Colonic mucosa (tissue), 4 donors: Measurements from ENCODE around the gene TSPAN5. TPM values are rescaled to one million over a fixed set of nuclear protein-coding genes. Genes with fewer than 3 reads are reported as not detected.

Experiments
- DNase-seq: peaks from one replicate; pipeline ENCODE4 v3.0.0-alpha.2; 2020
- H3K27ac ChIP-seq: fragments of 200-600 bp; one replicate; pipeline ENCODE4 v1.8.0; 2021
- H3K27me3 ChIP-seq: fragments of 200-600 bp; one replicate; pipeline ENCODE4 v1.8.0; 2021
- H3K36me3 ChIP-seq: fragments of 200-600 bp; one replicate; pipeline ENCODE4 v1.8.0; 2021
- H3K4me1 ChIP-seq: fragments of 200-600 bp; one replicate; pipeline ENCODE4 v1.8.0; 2021; ENCODE audit warnings: mild to moderate bottlenecking
- H3K4me3 ChIP-seq: fragments of 200-600 bp; one replicate; pipeline ENCODE4 v1.8.0; 2021
- H3K9ac ChIP-seq, 2 donors: one replicate each; pipeline ENCODE4 v1.7.0; 2013; ENCODE audit warnings: control low read depth in 2 of 2, low read depth in 2 of 2, low read length in 2 of 2
- H3K9me3 ChIP-seq: fragments of 200-600 bp; one replicate; pipeline ENCODE4 v1.8.0; 2021
- intact Hi-C: fragments of 100-400 bp; cut with DNase I; formaldehyde crosslinking; loops from one replicate; pipeline ENCODE4 v1.14.1; 2022
- total RNA-seq, 2 donors: library from RNA; stranded (reverse); fragmentation: NEBNext Ultra II Directional in 1 of 2; extraction: Animal tissue kit (Norgen Biotek cat#: 25700) in 1 of 2; gene quantifications; one replicate each; pipeline ENCODE4 v1.2.1, GENCODE V29; 2021
- TF ChIP-seq, protein P1 (sequence below): fragments of 200-600 bp; IDR thresholded peaks from one replicate; pipeline ENCODE4 v1.8.0; 2022; ENCODE audit warnings: antibody characterized with exemption, mild to moderate bottlenecking
- donor health status: healthy.
- donor health status: DM: no; HTN: no; CAD: no.
- donor health status: DM: no; HTN: no; CAD: no.

TSPAN5 gene
- total RNA-seq, 2 donors from 2014 or later: 5.3 to 5.6 TPM

- no peak overlapping the region for H3K9ac ChIP-seq
- no peaks in the 10 kb centered on the region for H3K4me1 ChIP-seq
- TF ChIP-seq, protein P1, sequence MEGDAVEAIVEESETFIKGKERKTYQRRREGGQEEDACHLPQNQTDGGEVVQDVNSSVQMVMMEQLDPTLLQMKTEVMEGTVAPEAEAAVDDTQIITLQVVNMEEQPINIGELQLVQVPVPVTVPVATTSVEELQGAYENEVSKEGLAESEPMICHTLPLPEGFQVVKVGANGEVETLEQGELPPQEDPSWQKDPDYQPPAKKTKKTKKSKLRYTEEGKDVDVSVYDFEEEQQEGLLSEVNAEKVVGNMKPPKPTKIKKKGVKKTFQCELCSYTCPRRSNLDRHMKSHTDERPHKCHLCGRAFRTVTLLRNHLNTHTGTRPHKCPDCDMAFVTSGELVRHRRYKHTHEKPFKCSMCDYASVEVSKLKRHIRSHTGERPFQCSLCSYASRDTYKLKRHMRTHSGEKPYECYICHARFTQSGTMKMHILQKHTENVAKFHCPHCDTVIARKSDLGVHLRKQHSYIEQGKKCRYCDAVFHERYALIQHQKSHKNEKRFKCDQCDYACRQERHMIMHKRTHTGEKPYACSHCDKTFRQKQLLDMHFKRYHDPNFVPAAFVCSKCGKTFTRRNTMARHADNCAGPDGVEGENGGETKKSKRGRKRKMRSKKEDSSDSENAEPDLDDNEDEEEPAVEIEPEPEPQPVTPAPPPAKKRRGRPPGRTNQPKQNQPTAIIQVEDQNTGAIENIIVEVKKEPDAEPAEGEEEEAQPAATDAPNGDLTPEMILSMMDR: no peak
- no peak overlapping the region for H3K4me3 ChIP-seq
- no peak overlapping the region for H3K27ac ChIP-seq
- H3K27me3 ChIP-seq: no peaks in the 10 kb centered on the region
- no peaks in the 10 kb centered on the region for H3K36me3 ChIP-seq
- H3K9me3 ChIP-seq: no peaks in the 10 kb centered on the region
- intact Hi-C loops: no loop called here
- DNase-seq: no peak
These were observed 16.3 kb downstream of the TSPAN5 start for GRCh38 chr4:98641906-98642668.

DNA sequence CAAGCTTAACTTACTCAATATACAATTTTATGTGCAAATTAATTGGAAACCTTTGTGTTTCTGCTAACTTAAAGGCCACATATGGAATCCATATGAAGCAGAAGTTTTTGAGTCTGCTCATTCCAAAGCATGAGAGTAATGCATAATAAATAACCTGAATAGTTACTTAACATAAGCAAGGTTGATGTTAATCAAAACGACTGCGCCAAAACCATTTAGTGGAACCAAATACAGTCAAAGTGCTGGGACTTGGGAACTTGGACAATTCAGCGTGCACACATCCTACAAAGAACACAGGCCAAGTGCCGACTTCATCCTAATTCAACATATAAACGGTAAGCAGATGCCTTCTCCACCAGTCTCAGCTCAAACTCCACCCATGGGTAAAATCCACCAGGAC lies 17.0 kb downstream of the TSPAN5 start:
- Histone ChIP-seq H3K36me3 (no peaks in the 10 kb centered on the region), H3K27ac (no peak overlapping the region), H3K9me3 (no peaks in the 10 kb centered on the region), H3K4me1 (no peaks in the 10 kb centered on the region), H3K9ac (no peak overlapping the region), H3K4me3 (no peak overlapping the region), H3K27me3 (no peaks in the 10 kb centered on the region)
- intact Hi-C loops: no loop called here
- DNase-seq: no peak
- TF ChIP-seq, protein P1: no peak

- H3K4me1 ChIP-seq: no peaks in the 10 kb centered on the region
- no peaks in the 10 kb centered on the region for H3K9me3 ChIP-seq
- DNase-seq: no peak
- no peaks in the 10 kb centered on the region for H3K27me3 ChIP-seq
- intact Hi-C loops: no loop called here
- no peak overlapping the region for H3K4me3 ChIP-seq
- H3K9ac ChIP-seq: no peak overlapping the region
- H3K27ac ChIP-seq: no peak overlapping the region
- no peaks in the 10 kb centered on the region for H3K36me3 ChIP-seq
- TF ChIP-seq, protein P1: no peak
These were observed 18.9 kb downstream of the TSPAN5 start for GRCh38 chr4:98639523-98639922.

GRCh38 chr4:98639108-98639507 lies 19.3 kb downstream of the TSPAN5 start:
- intact Hi-C loops: no loop called here
- Histone ChIP-seq H3K36me3 (no peaks in the 10 kb centered on the region), H3K27me3 (no peaks in the 10 kb centered on the region), H3K27ac (no peak overlapping the region), H3K9ac (no peak overlapping the region), H3K4me3 (no peak overlapping the region), H3K9me3 (no peaks in the 10 kb centered on the region), H3K4me1 (no peaks in the 10 kb centered on the region)
- no peak for DNase-seq
- TF ChIP-seq, protein P1: no peak

DNA sequence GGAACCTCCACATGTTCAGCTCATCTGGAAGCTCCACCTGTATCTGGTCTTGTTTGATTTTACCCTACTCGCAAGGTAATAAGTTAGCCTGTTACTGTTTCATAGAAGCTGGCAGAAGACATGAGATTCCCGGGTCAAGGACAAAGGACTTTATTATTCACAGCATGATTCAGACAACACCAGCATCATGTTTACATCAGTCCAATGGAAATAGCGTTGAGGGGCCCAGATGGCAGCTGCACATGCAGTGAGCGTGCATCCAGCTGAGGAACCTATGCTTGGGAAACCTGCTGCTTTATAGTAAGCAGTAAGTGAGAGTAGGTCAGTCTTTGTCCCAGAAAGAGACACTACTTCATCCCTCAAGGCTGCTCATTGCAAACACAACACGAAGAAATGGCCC lies 19.8 kb downstream of the TSPAN5 start:
- Histone ChIP-seq H3K9me3 (no peaks in the 10 kb centered on the region), H3K4me1 (no peaks in the 10 kb centered on the region), H3K36me3 (no peaks in the 10 kb centered on the region), H3K9ac (no peak overlapping the region), H3K27me3 (no peaks in the 10 kb centered on the region), H3K27ac (no peak overlapping the region), H3K4me3 (no peak overlapping the region)
- intact Hi-C loops: no loop called here
- DNase-seq: no peak
- TF ChIP-seq, protein P1: no peak
